Liver (tissue), 9 donors: ENCODE results near the gene ACTL8. TPM values are rescaled to one million over a fixed set of nuclear protein-coding genes. Genes with fewer than 3 reads are reported as not detected.

Experiments used
- DNase-seq: peaks from one replicate; pipeline ENCODE4 v3.0.0-alpha.2; 2017; ENCODE audit warnings: low spot score
- H3K27ac ChIP-seq, 2 donors: one replicate each; pipeline ENCODE4 v1.7.0; 2013; ENCODE audit warnings: inconsistent platforms in 2 of 2, low read length in 2 of 2, control low read depth in 1 of 2, low read depth in 1 of 2, mild to moderate bottlenecking in 1 of 2
- H3K27me3 ChIP-seq, 4 donors: one replicate each; pipeline versions ENCODE4 v1.6.1 to v1.7.0; 2013; ENCODE audit warnings: low read length in 3 of 4, inconsistent platforms in 1 of 4, mild to moderate bottlenecking in 1 of 4, moderate library complexity in 1 of 4; ENCODE audit not compliant: control insufficient read depth in 4 of 4, insufficient read depth in 4 of 4
- H3K36me3 ChIP-seq, 4 donors: one replicate each; pipeline versions ENCODE4 v1.6.1 to v1.7.0; 2013; ENCODE audit warnings: low read length in 3 of 4, mild to moderate bottlenecking in 3 of 4, low read depth in 1 of 4, moderate library complexity in 1 of 4; ENCODE audit not compliant: control insufficient read depth in 4 of 4, insufficient read depth in 3 of 4
- H3K4me1 ChIP-seq, 4 donors: one replicate each; pipeline versions ENCODE4 v1.6.1 to v1.7.0; 2013; ENCODE audit warnings: low read length in 3 of 4, mild to moderate bottlenecking in 3 of 4, moderate library complexity in 1 of 4; ENCODE audit not compliant: control insufficient read depth in 4 of 4, insufficient read depth in 4 of 4
- H3K4me3 ChIP-seq, 3 donors: one replicate each; pipeline versions ENCODE4 v1.6.1 to v1.7.0; 2013; ENCODE audit warnings: low read length in 3 of 3, control low read depth in 1 of 3, low read depth in 1 of 3, mild to moderate bottlenecking in 1 of 3
- H3K9ac ChIP-seq, 2 donors: one replicate each; pipeline ENCODE4 v1.7.0; 2013; ENCODE audit warnings: low read length in 2 of 2, mild to moderate bottlenecking in 2 of 2, moderate library complexity in 2 of 2, control low read depth in 1 of 2, low read depth in 1 of 2
- H3K9me3 ChIP-seq, 4 donors: one replicate each; pipeline versions ENCODE4 v1.6.1 to v1.7.0; 2013; ENCODE audit warnings: low read length in 3 of 4; ENCODE audit not compliant: control insufficient read depth in 4 of 4
- FOXA2 ChIP-seq: IDR thresholded peaks from 2 replicates; pipeline ENCODE4 v1.6.1; 2016; ENCODE audit warnings: antibody characterized with exemption
- HNF4A ChIP-seq, 2 donors: conservative IDR thresholded peaks; 2 replicates each; pipeline ENCODE4 v1.6.1; 2016; ENCODE audit warnings: antibody characterized with exemption in 2 of 2, mild to moderate bottlenecking in 2 of 2
- HNF4G ChIP-seq: IDR thresholded peaks from 2 replicates; pipeline ENCODE4 v1.6.1; 2016; ENCODE audit warnings: antibody characterized with exemption
- NR2F2 ChIP-seq: IDR thresholded peaks from 2 replicates; pipeline ENCODE4 v1.6.1; 2016; ENCODE audit warnings: antibody characterized with exemption
- RAD21 ChIP-seq, 2 donors: IDR thresholded peaks; 2 replicates each; pipeline ENCODE4 v1.6.1; 2016; ENCODE audit warnings: antibody characterized with exemption in 2 of 2, mild to moderate bottlenecking in 2 of 2
- YY1 ChIP-seq: IDR thresholded peaks from 2 replicates; pipeline ENCODE4 v1.6.1; 2016; ENCODE audit warnings: antibody characterized with exemption, mild to moderate bottlenecking
- WGBS: extraction: QIAGEN DNeasy Blood & Tissue Kit; methylation state at CpG from one replicate; pipeline ENCODE4 v1.1.7; 2013; 5-methylcytosine and 5-hydroxymethylcytosine counted together
- polyA plus RNA-seq, 2 donors: library from polyadenylated mRNA; stranded (reverse) in 1 of 2; unstranded in 1 of 2; fragments of 200-250 nt in 1 of 2; fragments of >200 nt in 1 of 2; fragmentation: Nextera tagmentation in 1 of 2; extraction: Ambion mirVana in 1 of 2; gene quantifications; one replicate each; pipeline versions ENCODE4 v1.2.1 to v1.2.3, GENCODE V29; 2013 to 2015
- total RNA-seq, 2 donors: library from RNA; depleted of rRNA; stranded (reverse); fragments of >200 nt; gene quantifications; one replicate each; pipeline ENCODE4 v1.2.3, GENCODE V29; 2014
- TF ChIP-seq, protein P1 (sequence below): IDR thresholded peaks from 2 replicates; pipeline ENCODE4 v1.6.1; 2016; ENCODE audit warnings: antibody characterized with exemption, mild to moderate bottlenecking
- TF ChIP-seq, protein P2 (sequence below): IDR thresholded peaks from 2 replicates; pipeline ENCODE4 v1.6.1; 2016; ENCODE audit warnings: antibody characterized with exemption
- TF ChIP-seq, protein P3 (sequence below): fragments of 150-350 bp; IDR thresholded peaks from 2 replicates; pipeline ENCODE4 v1.5.1; 2017; ENCODE audit warnings: improper control_type of control experiment, low read depth, low read length; ENCODE audit not compliant: missing input control
- TF ChIP-seq, protein P4 (sequence below): IDR thresholded peaks from 2 replicates; pipeline ENCODE4 v1.6.1; 2016; ENCODE audit warnings: antibody characterized with exemption
- donor health status: healthy.
- donor health status: healthy.
- donor health status: healthy.
- donor health status: healthy.
- donor health status: healthy.

Gene ACTL8
- total and polyA plus RNA-seq, 4 donors: not detected

DNA sequence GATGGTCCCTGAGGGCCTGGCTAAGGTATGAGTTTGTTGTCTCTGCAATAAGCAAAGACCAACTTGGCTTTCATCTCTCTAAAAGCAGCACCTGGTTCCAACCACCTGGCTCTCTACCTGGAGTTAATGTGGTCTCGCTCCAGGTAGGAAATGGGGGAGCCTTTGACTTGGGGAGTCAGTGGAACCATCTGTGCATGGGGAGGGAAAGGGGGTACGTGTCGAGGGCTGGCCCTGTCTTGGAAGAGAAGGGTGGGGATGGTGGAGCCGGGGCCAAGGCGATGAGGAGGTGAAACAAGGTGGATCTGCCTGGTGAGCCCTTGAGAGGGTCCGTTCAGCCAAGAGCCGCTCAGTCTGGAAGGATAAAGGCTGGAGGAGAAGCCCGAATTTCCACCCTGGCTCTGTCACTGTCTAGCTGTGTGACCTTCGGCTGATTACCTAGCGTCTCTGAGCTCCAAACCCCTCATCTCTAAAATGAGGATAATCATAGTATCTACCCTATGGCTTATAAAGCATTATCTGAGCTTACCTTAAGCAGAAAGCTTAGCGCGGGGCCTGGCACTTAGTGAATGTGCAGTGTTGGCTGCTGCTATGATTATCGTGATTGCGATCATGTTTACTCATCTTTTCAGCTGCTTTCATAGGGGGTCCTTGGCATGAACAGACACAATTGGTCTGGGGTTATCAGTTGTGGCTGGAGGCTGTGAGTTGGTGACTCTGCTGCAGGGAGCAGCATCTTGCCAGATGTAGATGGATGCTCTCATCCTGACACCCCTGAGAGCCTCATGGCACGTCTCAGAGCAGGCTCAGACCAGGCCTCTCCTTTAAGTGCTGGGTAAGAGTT, 78.7 kb downstream of the ACTL8 start:
- Histone ChIP-seq H3K27me3 (peaks cover 0 to 4% (median 0%) of the 10 kb centered on the region in 4 donors), H3K36me3 (no peaks in the 10 kb centered on the region), H3K9me3 (no peaks in the 10 kb centered on the region), H3K27ac (no peak overlapping the region), H3K4me1 (no peaks in the 10 kb centered on the region), H3K9ac (no peak overlapping the region), H3K4me3 (no peak overlapping the region)
- DNase-seq: no peak
- 83% methylated on average over 15 of the region's 15 CpGs for WGBS
- TF ChIP-seq, protein P1, sequence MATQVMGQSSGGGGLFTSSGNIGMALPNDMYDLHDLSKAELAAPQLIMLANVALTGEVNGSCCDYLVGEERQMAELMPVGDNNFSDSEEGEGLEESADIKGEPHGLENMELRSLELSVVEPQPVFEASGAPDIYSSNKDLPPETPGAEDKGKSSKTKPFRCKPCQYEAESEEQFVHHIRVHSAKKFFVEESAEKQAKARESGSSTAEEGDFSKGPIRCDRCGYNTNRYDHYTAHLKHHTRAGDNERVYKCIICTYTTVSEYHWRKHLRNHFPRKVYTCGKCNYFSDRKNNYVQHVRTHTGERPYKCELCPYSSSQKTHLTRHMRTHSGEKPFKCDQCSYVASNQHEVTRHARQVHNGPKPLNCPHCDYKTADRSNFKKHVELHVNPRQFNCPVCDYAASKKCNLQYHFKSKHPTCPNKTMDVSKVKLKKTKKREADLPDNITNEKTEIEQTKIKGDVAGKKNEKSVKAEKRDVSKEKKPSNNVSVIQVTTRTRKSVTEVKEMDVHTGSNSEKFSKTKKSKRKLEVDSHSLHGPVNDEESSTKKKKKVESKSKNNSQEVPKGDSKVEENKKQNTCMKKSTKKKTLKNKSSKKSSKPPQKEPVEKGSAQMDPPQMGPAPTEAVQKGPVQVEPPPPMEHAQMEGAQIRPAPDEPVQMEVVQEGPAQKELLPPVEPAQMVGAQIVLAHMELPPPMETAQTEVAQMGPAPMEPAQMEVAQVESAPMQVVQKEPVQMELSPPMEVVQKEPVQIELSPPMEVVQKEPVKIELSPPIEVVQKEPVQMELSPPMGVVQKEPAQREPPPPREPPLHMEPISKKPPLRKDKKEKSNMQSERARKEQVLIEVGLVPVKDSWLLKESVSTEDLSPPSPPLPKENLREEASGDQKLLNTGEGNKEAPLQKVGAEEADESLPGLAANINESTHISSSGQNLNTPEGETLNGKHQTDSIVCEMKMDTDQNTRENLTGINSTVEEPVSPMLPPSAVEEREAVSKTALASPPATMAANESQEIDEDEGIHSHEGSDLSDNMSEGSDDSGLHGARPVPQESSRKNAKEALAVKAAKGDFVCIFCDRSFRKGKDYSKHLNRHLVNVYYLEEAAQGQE: no peak
- TF ChIP-seq HNF4G (no peak), FOXA2 (no peak), RAD21 (IDR thresholded peaks at IDR 0.05) (no peak), YY1 (no peak), NR2F2 (no peak)
- TF ChIP-seq, protein P2, sequence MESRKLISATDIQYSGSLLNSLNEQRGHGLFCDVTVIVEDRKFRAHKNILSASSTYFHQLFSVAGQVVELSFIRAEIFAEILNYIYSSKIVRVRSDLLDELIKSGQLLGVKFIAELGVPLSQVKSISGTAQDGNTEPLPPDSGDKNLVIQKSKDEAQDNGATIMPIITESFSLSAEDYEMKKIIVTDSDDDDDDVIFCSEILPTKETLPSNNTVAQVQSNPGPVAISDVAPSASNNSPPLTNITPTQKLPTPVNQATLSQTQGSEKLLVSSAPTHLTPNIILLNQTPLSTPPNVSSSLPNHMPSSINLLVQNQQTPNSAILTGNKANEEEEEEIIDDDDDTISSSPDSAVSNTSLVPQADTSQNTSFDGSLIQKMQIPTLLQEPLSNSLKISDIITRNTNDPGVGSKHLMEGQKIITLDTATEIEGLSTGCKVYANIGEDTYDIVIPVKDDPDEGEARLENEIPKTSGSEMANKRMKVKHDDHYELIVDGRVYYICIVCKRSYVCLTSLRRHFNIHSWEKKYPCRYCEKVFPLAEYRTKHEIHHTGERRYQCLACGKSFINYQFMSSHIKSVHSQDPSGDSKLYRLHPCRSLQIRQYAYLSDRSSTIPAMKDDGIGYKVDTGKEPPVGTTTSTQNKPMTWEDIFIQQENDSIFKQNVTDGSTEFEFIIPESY: no peak
- TF ChIP-seq, protein P3, sequence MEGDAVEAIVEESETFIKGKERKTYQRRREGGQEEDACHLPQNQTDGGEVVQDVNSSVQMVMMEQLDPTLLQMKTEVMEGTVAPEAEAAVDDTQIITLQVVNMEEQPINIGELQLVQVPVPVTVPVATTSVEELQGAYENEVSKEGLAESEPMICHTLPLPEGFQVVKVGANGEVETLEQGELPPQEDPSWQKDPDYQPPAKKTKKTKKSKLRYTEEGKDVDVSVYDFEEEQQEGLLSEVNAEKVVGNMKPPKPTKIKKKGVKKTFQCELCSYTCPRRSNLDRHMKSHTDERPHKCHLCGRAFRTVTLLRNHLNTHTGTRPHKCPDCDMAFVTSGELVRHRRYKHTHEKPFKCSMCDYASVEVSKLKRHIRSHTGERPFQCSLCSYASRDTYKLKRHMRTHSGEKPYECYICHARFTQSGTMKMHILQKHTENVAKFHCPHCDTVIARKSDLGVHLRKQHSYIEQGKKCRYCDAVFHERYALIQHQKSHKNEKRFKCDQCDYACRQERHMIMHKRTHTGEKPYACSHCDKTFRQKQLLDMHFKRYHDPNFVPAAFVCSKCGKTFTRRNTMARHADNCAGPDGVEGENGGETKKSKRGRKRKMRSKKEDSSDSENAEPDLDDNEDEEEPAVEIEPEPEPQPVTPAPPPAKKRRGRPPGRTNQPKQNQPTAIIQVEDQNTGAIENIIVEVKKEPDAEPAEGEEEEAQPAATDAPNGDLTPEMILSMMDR: no peak
- TF ChIP-seq, protein P4, sequence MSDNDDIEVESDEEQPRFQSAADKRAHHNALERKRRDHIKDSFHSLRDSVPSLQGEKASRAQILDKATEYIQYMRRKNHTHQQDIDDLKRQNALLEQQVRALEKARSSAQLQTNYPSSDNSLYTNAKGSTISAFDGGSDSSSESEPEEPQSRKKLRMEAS: no peak

DNA sequence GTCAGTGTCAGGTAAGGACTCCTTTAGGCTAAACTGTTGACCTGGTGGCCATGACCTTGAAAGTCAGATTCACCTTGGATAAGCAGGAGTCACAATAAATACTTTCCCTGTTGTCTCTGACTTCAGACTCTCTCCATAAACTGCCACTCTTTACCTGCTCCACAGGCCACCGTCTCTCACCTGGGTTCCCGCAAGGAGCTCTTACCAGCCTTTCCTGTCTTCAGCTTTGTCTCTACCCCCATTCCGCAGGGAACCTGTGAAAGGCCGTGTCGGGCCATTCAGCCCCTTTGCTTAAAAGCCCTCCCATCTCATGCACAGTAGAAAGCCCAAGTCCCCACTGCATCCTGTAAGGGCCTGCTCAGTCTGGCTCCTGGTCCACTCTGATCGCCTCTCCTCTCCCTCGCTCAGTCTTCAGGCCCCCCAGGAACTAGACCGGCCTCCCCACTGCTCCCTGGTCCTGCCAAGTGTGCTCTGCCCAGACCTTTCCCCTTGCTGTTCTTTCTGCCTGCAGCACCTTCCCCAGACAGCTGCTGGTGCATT, 79.5 kb downstream of the ACTL8 start:
- no peak for DNase-seq
- Histone ChIP-seq H3K36me3 (no peaks in the 10 kb centered on the region), H3K9me3 (no peaks in the 10 kb centered on the region), H3K27ac (no peak overlapping the region), H3K4me1 (no peaks in the 10 kb centered on the region), H3K27me3 (peaks cover 0 to 4% (median 0%) of the 10 kb centered on the region in 4 donors), H3K4me3 (no peak overlapping the region), H3K9ac (no peak overlapping the region)
- WGBS: 59% methylated on average over 8 of the region's 8 CpGs
- no peak for TF ChIP-seq RAD21 (IDR thresholded peaks at IDR 0.05)
- no peak for TF ChIP-seq HNF4A (conservative IDR thresholded peaks at IDR 0.05)
- no peak for TF ChIP-seq YY1
- TF ChIP-seq, protein P2: no peak
